Activated CD8-positive, alpha-beta memory T cell treated with anti-CD3 and anti-CD28 coated beads, Interleukin-2, amount 10 ng/mL, durations not matched to agents 7 days and 5 days (primary cell): ENCODE measurements around the gene CFH. TPM values are rescaled to one million over a fixed set of nuclear protein-coding genes. Genes with fewer than 3 reads are reported as not detected.

ENCODE experiments used
- total RNA-seq, 2 experiments: library from RNA; stranded (reverse); gene quantifications; one replicate each; pipeline ENCODE4 v1.2.3, GENCODE V29; 2021

Gene CFH
- total RNA-seq, 2 experiments from 2014 or later: 5.0 to 13.3 TPM

Other genes with a start within 250 kb of the CFH start
- not detected for gene KCNT2, start 43.6 kb upstream of the CFH start, total RNA-seq
- gene CFHR3, start 122.8 kb downstream of the CFH start, total RNA-seq: not detected
- gene CFHR1, start 167.7 kb downstream of the CFH start, total RNA-seq: not detected
- gene CFHR4, start 236.0 kb downstream of the CFH start, total RNA-seq: not detected